SK-N-SH (cell line): ENCODE results near the gene NEAT1. TPM values are rescaled to one million over a fixed set of nuclear protein-coding genes. Genes with fewer than 3 reads are reported as not detected.

Experiments
- CTCF ChIA-PET: fragments of 300-600, 350-600 bp; formaldehyde crosslinking; extraction: SDS; loops from one replicate; lab custom pipeline; 2021; lab: Yijun Ruan, JAX
- POLR2A ChIA-PET: fragments of 350-600 bp; sonication (Branson Sonifier 250); formaldehyde crosslinking; extraction: SDS; loops from one replicate; lab custom pipeline; 2020; ENCODE audit warnings: antibody characterized with exemption, inconsistent platforms; lab: Yijun Ruan, JAX
- DNase-seq: peaks from one replicate; pipeline ENCODE4 v3.0.0; 2012
- H2AFZ ChIP-seq: fragments of 200-600 bp; sonication (generic); 2 replicates; pipeline ENCODE4 v1.8.1; 2016; ENCODE audit warnings: antibody characterized with exemption, mild to moderate bottlenecking, low read depth
- H3F3A ChIP-seq: fragments of 200-600 bp; sonication (generic); replicated peaks from 2 replicates; pipeline ENCODE3; 2016; ENCODE audit warnings: antibody characterized with exemption, mild to moderate bottlenecking; ENCODE audit not compliant: insufficient read depth
- H3K27ac ChIP-seq, 2 experiments: fragments of 200-500 bp in 1 of 2; fragments of 200-600 bp in 1 of 2; sonication (Bioruptor generic) in 1 of 2; sonication (generic), shearing (Covaris generic) in 1 of 2; 2 replicates each; pipeline versions ENCODE4 v1.5.1 to v1.6.1; 2014 to 2016; ENCODE audit warnings: low read depth in 2 of 2, inconsistent platforms in 1 of 2, low read length in 1 of 2, mild to moderate bottlenecking in 1 of 2, mixed read lengths in 1 of 2
- H3K27me3 ChIP-seq: fragments of 200-600 bp; sonication (generic), shearing (Covaris generic); 2 replicates; pipeline ENCODE4 v1.6.1; 2016; ENCODE audit warnings: mixed run types; ENCODE audit not compliant: insufficient read depth
- H3K36me3 ChIP-seq, 2 experiments: fragments of 200-500 bp in 1 of 2; fragments of 200-600 bp in 1 of 2; sonication (Bioruptor generic) in 1 of 2; sonication (generic) in 1 of 2; replicated peaks in 1 of 2; 2 replicates each; pipeline versions ENCODE3 to v1.5.1; 2014 to 2016; ENCODE audit warnings: low read length in 1 of 2, mild to moderate bottlenecking in 1 of 2; ENCODE audit not compliant: insufficient read depth in 2 of 2, control insufficient read depth in 1 of 2
- H3K4me1 ChIP-seq, 2 experiments: fragments of 200-500 bp in 1 of 2; fragments of 200-600 bp in 1 of 2; sonication (Bioruptor generic) in 1 of 2; sonication (generic), shearing (Covaris generic) in 1 of 2; 2 replicates each; pipeline versions ENCODE4 v1.5.1 to v1.6.1; 2014 to 2016; ENCODE audit warnings: low read depth in 1 of 2, low read length in 1 of 2, mixed run types in 1 of 2; ENCODE audit not compliant: insufficient read depth in 2 of 2, control insufficient read depth in 1 of 2
- H3K4me2 ChIP-seq: fragments of 200-600 bp; sonication (generic), shearing (Covaris generic); 2 replicates; pipeline ENCODE4 v1.6.1; 2017; ENCODE audit warnings: mixed run types
- H3K4me3 ChIP-seq, 2 experiments: fragments of 200-500 bp in 1 of 2; fragments of 200-600 bp in 1 of 2; sonication (Bioruptor generic) in 1 of 2; sonication (generic), shearing (Covaris generic) in 1 of 2; 2 replicates each; pipeline versions ENCODE4 v1.5.1 to v1.8.1; 2014 to 2016; ENCODE audit warnings: low read depth in 2 of 2, inconsistent platforms in 1 of 2, low read length in 1 of 2, mild to moderate bottlenecking in 1 of 2, mixed read lengths in 1 of 2, moderate library complexity in 1 of 2
- H3K79me2 ChIP-seq: fragments of 200-600 bp; sonication (generic); 2 replicates; pipeline ENCODE4 v1.8.1; 2017; ENCODE audit warnings: mild to moderate bottlenecking; ENCODE audit not compliant: insufficient read depth
- H3K9ac ChIP-seq: fragments of 200-600 bp; sonication (generic); 2 replicates; pipeline ENCODE4 v1.6.1; 2017; ENCODE audit warnings: mixed run types
- H3K9me2 ChIP-seq: fragments of 200-600 bp; sonication (generic); 2 replicates; pipeline ENCODE4 v1.6.1; 2017; ENCODE audit warnings: mixed run types
- H3K9me3 ChIP-seq: fragments of 200-600 bp; sonication (generic); 2 replicates; pipeline ENCODE4 v1.6.1; 2017; ENCODE audit warnings: mixed run types, mild to moderate bottlenecking, moderate library complexity
- H4K20me1 ChIP-seq: fragments of 200-600 bp; sonication (generic); 2 replicates; pipeline ENCODE4 v1.6.1; 2017; ENCODE audit warnings: mild to moderate bottlenecking, mixed run types; ENCODE audit not compliant: insufficient read depth
- CHD2 ChIP-seq: fragments of 150-350 bp; IDR thresholded peaks from 2 replicates; pipeline ENCODE4 v1.6.1; 2018; ENCODE audit warnings: low read length; ENCODE audit not compliant: partially characterized antibody
- ELF1 ChIP-seq: IDR thresholded peaks from 2 replicates; pipeline ENCODE4 v1.4.0; 2012
- EZH2phosphoT487 ChIP-seq: fragments of 200-600 bp; sonication (generic); IDR thresholded peaks from 2 replicates; pipeline ENCODE4 v1.6.1; 2017; ENCODE audit warnings: low read depth, mixed run types, mild to moderate bottlenecking, antibody characterized with exemption, moderate library complexity, borderline replicate concordance
- FOSL2 ChIP-seq: IDR thresholded peaks from 2 replicates; pipeline ENCODE4 v1.4.0; 2012; ENCODE audit warnings: low read depth, mild to moderate bottlenecking, moderate library complexity, borderline replicate concordance
- FOXJ3 ChIP-seq: sonication (generic); formaldehyde crosslinking; IDR thresholded peaks from 2 replicates; pipeline ENCODE4 v1.5.1; 2020; ENCODE audit warnings: mild to moderate bottlenecking, missing genetic modification reagents
- GATA2 ChIP-seq: sonication (generic); formaldehyde crosslinking; IDR thresholded peaks from 2 replicates; pipeline ENCODE4 v1.5.0; 2020; ENCODE audit warnings: mild to moderate bottlenecking, missing genetic modification reagents
- IRF3 ChIP-seq: fragments of 150-350 bp; IDR thresholded peaks from 2 replicates; pipeline ENCODE4 v1.6.1; 2016; ENCODE audit warnings: mild to moderate bottlenecking, low read depth, low read length
- JUND ChIP-seq: IDR thresholded peaks from 2 replicates; pipeline ENCODE4 v1.4.0; 2012
- MXI1 ChIP-seq: IDR thresholded peaks from 2 replicates; pipeline ENCODE4 v1.6.1; 2012; ENCODE audit warnings: mild to moderate bottlenecking, low read depth, low read length, improper control_type of control experiment
- NFIC ChIP-seq: IDR thresholded peaks from 2 replicates; pipeline ENCODE4 v1.4.0; 2012; ENCODE audit warnings: borderline replicate concordance
- PBX3 ChIP-seq: IDR thresholded peaks from 2 replicates; pipeline ENCODE4; 2012
- POLR2AphosphoS5 ChIP-seq: IDR thresholded peaks from 2 replicates; pipeline ENCODE4 v1.6.1; 2012; ENCODE audit warnings: low read depth, low read length
- RCOR1 ChIP-seq: fragments of 150-350 bp; IDR thresholded peaks from 2 replicates; pipeline ENCODE4 v1.6.1; 2017; ENCODE audit warnings: antibody characterized with exemption, low read length
- RXRA ChIP-seq: IDR thresholded peaks from 2 replicates; pipeline ENCODE4 v1.4.0; 2012; ENCODE audit warnings: low read depth, mild to moderate bottlenecking, borderline replicate concordance
- TAF1 ChIP-seq: IDR thresholded peaks from 2 replicates; pipeline ENCODE4 v1.6.1; 2012; ENCODE audit warnings: low read depth, mild to moderate bottlenecking, low read length, moderate library complexity, borderline replicate concordance
- TCF12 ChIP-seq: IDR thresholded peaks from 2 replicates; pipeline ENCODE4 v1.4.0; 2012
- USF1 ChIP-seq: IDR thresholded peaks from 2 replicates; pipeline ENCODE4 v1.4.0; 2012; ENCODE audit warnings: low read depth, borderline replicate concordance
- YY1 ChIP-seq: IDR thresholded peaks from 2 replicates; pipeline ENCODE4 v1.4.0; 2012; ENCODE audit warnings: low read depth, mild to moderate bottlenecking
- WGBS: methylation state at CpG from one replicate; pipeline ENCODE4 v1.1.6; 2017; ENCODE audit warnings: low lambda C conversion rate; 5-methylcytosine and 5-hydroxymethylcytosine counted together
- polyA plus RNA-seq, 3 experiments: library from polyadenylated mRNA; depleted of rRNA; stranded (reverse); fragments of >200 nt; gene quantifications; 2 replicates each; pipeline ENCODE4 v1.2.3, GENCODE V29; 2012

Gene NEAT1
- polyA plus RNA-seq, 1 of the 3 experiments (the other 2 are of a cell fraction): 435 TPM

GRCh38 chr11:65403607-65404121, 18.9 kb upstream of the NEAT1 start (continued):
- TF ChIP-seq PBX3 (no peak), FOSL2 (no peak), CHD2 (no peak)

GRCh38 chr11:65404210-65404609, 18.4 kb upstream of the NEAT1 start:
- Histone ChIP-seq H3K36me3 (peaks cover 16 to 24% of the 10 kb centered on the region in 2 experiments), H3K27ac (no peak overlapping the region), H3K9me2 (no peaks in the 10 kb centered on the region), H3K9me3 (no peaks in the 10 kb centered on the region), H3K4me2 (no peak overlapping the region), H3K27me3 (no peaks in the 10 kb centered on the region), H3F3A (peaks cover 3% of the 10 kb centered on the region), H3K4me1 (no peaks in the 10 kb centered on the region), H4K20me1 (no peaks in the 10 kb centered on the region), H3K4me3 (no peak overlapping the region), H3K9ac (no peak overlapping the region), H2AFZ (no peak overlapping the region), H3K79me2 (no peaks in the 10 kb centered on the region)
- no peak for DNase-seq
- ChIA-PET CTCF (interaction anchor here (2.2 to 3.6 kb wide), 2 partner anchors 12 to 65 kb away, joined by 5 to 20 read pairs; no protein-coding TSS in a partner anchor), POLR2A (no interaction called here)
- no peak for TF ChIP-seq YY1
- no peak for TF ChIP-seq IRF3
- TF ChIP-seq EZH2phosphoT487: no peak
- TF ChIP-seq MXI1: no peak
- no peak for TF ChIP-seq JUND
- no peak for TF ChIP-seq TAF1
- TF ChIP-seq GATA2 (CRISPR knock-in tag): no peak
- no peak for TF ChIP-seq NFIC
- no peak for TF ChIP-seq FOXJ3 (CRISPR knock-in tag)
- TF ChIP-seq POLR2AphosphoS5: no peak
- TF ChIP-seq RXRA: no peak
- no peak for TF ChIP-seq ELF1
- TF ChIP-seq USF1: no peak
- no peak for TF ChIP-seq RCOR1
- no peak for TF ChIP-seq TCF12
- WGBS: 98% methylated on average over 11 of the region's 13 CpGs
